Dedifferentiated amniotic fluid mesenchymal stem cell (primary cell): Measurements from ENCODE around the gene SMARCAD1.
A peak's percentile ranks its signal among the peaks of the same experiment; 100 is the strongest.

Source experiments
- DNase-seq: peaks from one replicate; pipeline ENCODE4 v3.0.0-alpha.2; 2016; ENCODE audit errors: extremely low spot score

Gene SMARCAD1

GRCh38 chr4:94226763-94227162 lies 19.1 kb downstream of the SMARCAD1 start:
- DNase-seq, result no peak

GRCh38 chr4:94228493-94229216 lies 21.0 kb downstream of the SMARCAD1 start:
- no peak for DNase-seq

GRCh38 chr4:94232519-94232918 lies 24.9 kb downstream of the SMARCAD1 start:
- DNase-seq, result no peak

GRCh38 chr4:94235825-94236224 lies 28.2 kb downstream of the SMARCAD1 start:
- DNase-seq, result no peak

GRCh38 chr4:94237271-94237670 lies 29.6 kb downstream of the SMARCAD1 start:
- DNase-seq, result no peak

GRCh38 chr4:94238160-94238559 lies 30.5 kb downstream of the SMARCAD1 start:
- DNase-seq, result no peak

GRCh38 chr4:94240384-94240783 lies 32.7 kb downstream of the SMARCAD1 start:
- DNase-seq, result no peak

GRCh38 chr4:94244087-94244828 lies 36.6 kb downstream of the SMARCAD1 start:
- DNase-seq, result no peak

GRCh38 chr4:94244829-94245185 lies 37.1 kb downstream of the SMARCAD1 start:
- no peak for DNase-seq

- DNase-seq, result no peak
These were observed 43.4 kb downstream of the SMARCAD1 start for GRCh38 chr4:94251094-94251493.

GRCh38 chr4:94253036-94253435 lies 45.4 kb downstream of the SMARCAD1 start:
- DNase-seq, result no peak

- DNase-seq, result no peak
These were observed 48.6 kb downstream of the SMARCAD1 start for GRCh38 chr4:94256144-94256783.

- DNase-seq, result no peak
These were observed 49.2 kb downstream of the SMARCAD1 start for GRCh38 chr4:94256828-94257227.

- DNase-seq, result no peak
These were observed 54.7 kb downstream of the SMARCAD1 start for GRCh38 chr4:94262163-94263016.

GRCh38 chr4:94267037-94267436 lies 59.4 kb downstream of the SMARCAD1 start:
- DNase-seq, result no peak

- no peak for DNase-seq
These were observed 63.6 kb downstream of the SMARCAD1 start for GRCh38 chr4:94271248-94271647.

- peak; percentile 33 for DNase-seq
These were observed 67.2 kb downstream of the SMARCAD1 start for GRCh38 chr4:94274912-94275311.

GRCh38 chr4:94276204-94276603 lies 68.5 kb downstream of the SMARCAD1 start:
- no peak for DNase-seq

GRCh38 chr4:94277534-94277933 lies 69.9 kb downstream of the SMARCAD1 start:
- no peak for DNase-seq

GRCh38 chr4:94278781-94279180 lies 71.1 kb downstream of the SMARCAD1 start:
- no peak for DNase-seq

- no peak for DNase-seq
These were observed 77.2 kb downstream of the SMARCAD1 start for GRCh38 chr4:94284889-94285288.

- DNase-seq, result no peak
These were observed 78.0 kb downstream of the SMARCAD1 start for GRCh38 chr4:94285666-94286065.
